Activated gamma-delta T cell (primary cell): ENCODE results near the gene IQGAP1.

Experiments
- DNase-seq: peaks from one replicate; lab custom pipeline; 2025; lab: John Stamatoyannopoulos, UW

IQGAP1 gene

DNA sequence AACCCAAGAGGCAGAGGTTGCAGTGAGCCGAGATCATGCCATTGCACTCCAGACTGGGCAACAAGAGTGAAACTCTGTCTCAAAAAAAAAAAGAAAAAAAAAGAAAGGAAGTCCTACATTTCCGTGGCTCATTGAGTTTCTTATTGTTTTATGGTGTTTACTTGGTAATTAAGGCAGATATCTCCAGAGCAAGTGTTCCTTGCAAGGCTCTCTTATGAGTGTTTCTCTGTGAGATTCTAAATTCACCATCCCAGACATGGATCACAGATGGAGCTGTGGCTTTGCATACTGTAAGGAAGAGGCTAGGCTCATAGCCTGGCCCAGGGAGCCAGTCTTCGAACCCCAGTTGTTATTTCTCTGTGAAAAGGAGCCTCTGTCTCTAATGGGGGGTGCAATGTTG, 53.0 kb downstream of the IQGAP1 start:
- no peak for DNase-seq

DNA sequence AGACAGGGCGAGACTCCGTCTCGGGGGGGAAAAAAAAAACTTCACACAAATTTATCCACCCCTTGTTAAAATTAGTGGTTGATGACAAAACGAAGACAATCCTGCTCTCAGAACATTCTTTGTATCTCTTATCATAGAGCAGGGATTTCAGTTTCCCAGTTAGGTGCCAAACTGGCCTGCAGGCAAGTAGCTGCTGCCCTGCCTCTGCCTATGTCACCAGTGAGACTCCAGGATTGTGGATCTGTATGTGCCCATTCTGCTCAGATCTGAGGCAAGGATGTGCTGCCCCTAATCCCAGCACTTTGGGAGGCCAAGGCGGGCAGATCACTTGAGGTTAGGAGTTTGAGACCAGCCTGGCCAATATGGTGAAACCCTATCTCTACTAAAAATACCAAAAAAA, 54.4 kb downstream of the IQGAP1 start:
- no peak for DNase-seq

DNA sequence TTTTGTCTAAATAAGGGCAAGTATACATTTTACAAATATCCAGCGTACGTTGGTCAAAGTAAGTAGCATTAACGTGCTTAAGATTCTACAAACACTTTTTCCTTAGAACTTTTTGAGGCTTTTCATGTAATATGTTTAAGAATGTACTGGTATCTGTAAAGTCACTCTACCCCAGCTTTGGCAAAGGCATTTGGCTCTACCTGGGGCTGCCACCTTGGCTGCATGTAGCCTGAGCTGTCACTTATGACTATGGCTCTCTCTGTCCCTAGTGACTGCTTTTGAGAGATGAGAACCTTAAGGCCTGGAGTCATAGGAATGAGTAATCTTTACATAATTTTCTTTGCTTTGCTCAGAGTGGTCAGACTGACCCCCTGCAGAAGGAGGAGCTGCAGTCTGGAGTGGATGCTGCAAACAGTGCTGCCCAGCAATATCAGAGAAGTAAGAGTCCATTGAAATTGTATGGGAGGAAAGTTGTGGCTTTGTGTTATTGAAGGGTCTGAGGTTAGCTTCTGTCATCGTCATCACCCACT, 61.2 kb downstream of the IQGAP1 start:
- no peak for DNase-seq

DNA sequence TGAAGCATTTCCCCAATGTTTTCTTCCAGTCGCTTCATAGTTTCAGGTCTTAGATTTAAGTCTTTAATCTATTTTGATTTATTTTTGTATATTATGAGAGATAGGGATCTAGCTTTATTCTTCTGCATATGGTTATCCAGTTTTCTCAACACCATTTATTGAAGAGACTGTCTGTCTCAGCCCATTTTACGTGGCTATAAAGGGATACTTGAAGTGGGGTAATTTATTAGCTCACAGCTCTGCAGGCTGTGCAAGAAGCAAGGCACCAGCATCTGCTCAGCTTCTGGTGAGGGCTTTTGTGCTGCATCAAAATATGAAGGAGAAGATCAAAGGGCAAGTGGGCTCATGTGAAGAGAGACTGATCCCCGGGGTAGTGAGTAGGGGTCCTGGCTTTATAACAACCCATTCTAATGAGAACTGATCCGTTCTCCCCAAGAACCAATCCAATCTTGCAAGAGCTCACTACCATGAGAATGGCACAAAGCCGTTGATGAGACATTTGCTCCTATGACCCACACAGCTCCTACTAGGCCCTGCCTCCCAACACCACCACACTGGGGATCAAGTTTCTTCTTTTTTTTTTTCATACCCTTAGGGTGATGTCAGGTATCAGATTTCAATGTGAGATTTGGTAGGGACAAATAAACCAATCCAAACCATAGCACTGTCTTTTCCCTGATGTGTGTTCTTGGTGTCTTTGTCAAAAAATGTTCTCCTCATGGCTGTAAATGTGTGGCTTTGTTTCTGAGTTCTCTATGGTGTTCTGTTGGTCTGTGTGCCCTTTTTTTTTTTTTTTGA, 63.2 kb downstream of the IQGAP1 start:
- DNase-seq: no peak

DNA sequence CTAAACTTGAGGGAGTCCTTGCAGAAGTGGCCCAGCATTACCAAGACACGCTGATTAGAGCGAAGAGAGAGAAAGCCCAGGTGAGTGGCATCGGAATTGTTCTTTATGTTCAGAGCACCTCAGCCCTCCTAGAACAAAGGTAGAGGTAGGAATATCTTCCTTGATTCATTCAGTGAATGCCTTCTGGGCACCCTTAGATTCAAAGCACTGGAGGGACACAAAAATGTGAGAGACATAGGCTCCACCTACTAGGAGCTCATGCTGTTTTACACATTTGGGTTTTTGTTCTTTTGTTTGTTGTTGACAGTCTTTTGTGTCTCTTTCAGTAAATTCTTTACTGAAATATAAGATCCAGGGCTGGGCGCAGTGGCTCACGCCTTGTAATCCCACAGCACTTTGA, 68.2 kb downstream of the IQGAP1 start:
- DNase-seq: no peak

DNA sequence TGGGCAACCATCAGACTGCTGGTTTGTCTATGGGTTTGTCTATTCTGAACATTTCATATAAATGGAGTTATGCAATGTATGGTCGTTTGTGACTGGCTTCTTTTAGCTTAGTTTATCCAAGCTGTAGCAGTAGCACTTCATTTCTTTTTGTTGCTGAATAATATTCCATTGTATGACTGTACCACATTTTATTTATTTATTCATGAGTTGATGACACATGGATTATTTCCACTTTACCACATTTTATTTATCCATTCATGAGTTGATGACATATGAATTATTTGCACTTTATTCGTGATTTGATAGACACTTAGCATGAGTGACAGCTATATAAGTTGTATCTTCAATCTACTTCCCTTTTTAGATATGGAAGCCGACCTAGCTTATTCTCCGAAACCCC, 70.0 kb downstream of the IQGAP1 start:
- DNase-seq: no peak

DNA sequence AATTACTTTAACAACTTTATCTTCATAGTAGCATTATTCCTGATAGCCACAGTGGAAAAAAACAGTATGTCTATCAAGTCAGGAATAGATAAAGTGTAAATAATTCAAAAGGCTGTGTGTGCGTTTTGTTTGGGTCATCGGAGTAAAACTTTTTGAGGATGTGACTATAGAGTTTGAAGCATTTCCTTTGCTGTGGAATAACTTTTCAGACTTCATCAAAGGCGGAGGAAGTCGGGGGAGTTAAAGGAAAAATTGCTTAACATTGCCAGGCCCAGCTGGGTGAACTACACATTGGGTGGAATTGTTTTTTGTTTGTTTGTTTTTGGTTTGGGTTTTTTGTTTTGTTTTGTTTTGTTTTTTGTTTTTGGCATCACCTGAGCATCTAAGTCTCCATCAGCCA, 71.3 kb downstream of the IQGAP1 start:
- DNase-seq: no peak

DNA sequence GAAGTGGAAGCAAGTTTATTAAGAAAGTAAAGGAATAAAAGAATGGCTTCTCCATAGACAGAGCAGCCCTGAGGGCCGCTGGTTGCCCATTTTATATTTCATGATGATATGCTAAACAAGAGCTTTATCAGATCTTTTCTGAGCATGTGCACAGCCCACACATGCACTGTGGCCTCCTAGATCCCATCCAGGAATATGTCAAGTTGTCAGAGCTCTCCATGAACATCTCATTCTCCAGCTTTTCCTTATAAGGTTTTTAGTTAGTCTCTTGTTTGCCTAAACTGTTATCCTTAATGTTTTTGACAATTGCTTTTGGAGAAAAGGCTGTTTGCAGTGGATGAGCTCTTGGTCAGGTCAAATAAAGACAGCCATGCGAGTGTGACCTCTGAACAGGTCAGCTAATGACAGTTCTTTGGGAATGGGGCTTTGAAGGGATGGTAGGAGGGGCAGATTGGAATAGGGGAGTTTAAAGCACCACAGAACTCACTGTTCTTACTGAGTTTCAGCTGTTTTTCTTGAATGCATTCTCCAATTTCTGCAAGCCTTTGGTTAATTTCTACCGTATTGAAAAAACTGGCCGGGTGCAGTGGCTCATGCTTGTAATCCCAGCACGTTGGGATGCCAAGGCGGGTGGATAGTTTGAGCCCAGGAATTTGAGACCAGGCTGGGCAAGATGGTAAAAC, 72.2 kb downstream of the IQGAP1 start:
- no peak for DNase-seq

DNA sequence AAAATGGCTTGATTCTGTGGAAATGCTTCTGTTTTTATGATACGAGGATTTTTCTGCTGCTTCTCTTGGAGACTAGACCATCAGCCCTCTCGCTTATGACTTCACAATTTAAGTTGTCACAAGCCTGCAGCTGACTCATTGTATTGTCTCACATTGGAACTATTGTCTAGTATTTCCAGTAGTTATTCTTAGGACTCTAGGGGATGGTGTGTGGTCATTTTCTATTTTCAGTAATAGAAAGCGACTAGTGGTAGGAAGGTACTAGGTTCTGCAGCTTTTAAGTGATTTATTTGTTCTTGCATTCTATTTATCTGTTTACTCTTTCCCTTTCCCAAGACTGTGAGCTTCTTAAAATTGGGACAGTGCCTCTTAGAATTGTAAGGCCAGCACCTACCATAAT, 75.3 kb downstream of the IQGAP1 start:
- DNase-seq: no peak

DNA sequence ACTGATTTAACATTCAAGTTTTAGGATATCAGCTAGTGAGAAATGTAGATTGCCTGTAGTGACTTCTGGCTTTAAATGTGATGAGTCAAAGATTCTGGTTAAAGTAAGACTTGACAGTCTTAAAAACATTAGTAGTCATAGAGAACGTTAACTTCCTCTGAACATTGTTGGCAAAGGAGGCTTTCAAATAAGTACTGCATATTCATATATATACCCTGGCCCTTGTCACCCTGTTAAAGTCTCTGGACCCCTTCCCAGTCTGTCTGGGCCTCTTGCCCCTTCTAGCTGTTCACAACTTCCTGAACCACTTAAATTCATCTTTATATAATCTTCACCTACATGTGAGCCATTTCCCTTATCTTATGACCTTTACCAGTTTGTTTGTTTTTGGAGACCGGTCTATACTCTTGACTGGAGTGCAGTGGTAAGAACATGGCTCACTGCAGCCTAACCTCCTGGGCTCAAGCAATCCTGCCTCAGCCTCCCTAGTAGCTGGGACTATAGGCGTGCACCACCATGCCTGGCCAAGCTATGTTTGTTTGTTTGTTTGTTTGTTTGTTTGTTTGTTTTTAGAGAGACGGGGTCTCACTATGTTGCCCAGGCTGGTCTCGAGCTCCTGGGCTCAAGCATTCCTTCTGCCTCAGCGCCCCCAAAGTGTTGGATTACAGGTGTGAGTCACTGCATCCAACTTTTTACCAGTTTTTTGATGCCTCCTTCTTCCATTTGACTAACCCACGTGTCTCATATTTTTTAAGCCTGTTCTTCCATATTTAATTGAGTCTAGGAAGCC, 77.3 kb downstream of the IQGAP1 start:
- DNase-seq: no peak

DNA sequence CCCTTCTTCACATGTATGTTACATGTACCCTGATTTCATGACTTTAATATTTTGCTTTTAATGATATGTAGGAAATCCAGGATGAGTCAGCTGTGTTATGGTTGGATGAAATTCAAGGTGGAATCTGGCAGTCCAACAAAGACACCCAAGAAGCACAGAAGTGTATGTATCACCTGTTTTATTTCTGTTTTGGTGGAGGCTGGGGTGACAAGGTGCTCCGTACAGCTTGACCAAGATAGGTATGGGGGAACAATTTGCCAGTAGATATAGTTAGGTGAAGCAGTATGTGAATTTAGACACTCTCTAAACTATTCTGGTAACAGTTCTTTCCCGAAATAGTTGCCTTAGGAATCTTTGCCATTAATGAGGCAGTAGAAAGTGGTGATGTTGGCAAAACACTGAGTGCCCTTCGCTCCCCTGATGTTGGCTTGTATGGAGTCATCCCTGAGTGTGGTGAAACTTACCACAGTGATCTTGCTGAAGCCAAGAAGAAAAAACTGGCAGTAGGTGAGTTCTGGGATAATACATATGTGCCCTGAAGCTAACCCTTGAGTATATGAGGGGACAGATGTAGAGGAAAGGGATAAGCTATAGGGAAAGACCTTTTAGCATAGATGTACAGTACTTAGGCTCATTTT, 78.0 kb downstream of the IQGAP1 start:
- no peak for DNase-seq

DNA sequence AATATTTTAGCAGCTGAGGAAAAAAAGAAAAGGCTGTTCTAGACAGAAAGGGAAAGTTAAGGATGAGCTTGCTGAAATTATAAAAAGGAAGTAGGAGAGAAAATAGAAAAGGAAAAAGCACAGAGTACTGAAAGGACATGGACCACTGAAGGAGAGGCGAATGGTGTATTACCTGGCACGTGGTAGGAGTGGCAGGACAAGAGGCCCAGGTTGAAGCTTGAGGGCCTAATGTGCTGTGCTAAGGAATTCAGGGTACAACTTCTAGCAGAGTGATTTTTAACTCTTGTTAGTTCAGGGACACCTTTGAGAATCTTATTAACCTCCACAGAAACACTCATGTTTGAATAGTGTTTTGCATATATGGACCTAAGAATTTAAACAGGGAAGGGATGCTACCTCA, 81.7 kb downstream of the IQGAP1 start:
- DNase-seq: no peak

DNA sequence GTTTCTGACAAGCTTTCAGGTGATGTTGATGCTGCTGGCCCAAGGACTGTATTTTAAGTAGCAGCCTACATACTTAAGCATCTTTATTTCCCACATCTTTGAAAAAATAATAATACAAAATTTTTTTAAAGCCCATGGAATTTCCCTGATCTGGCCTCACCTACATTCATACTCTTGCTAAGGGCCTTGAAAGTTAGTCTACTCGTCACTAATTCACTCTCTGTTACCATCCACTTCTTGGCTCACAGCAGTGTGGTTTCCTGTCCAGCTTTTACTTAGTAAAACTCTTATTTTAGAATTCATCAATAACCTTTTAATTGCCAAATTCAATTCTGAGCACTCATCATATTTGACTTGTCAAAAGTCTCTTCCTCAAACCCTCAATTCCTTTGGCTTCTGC, 82.4 kb downstream of the IQGAP1 start:
- no peak for DNase-seq

DNA sequence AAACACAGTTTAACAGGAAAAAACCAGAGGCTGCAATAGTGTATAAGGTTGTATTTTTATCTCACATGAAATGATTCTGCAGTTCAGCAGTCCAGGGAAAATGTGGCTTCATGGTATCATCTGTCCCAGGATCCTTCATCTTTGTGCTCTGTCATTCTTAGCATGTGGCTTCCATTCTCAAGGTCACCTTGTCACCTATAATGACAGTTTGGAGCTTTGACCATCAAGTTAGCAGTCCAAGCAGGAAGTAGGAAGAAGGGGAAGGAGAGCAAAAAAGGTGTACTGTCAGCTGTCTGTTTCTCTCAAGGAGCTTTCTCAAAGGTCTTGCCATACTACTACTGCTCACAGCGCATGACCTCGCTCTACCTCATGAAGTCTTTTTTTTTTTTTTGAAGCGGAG, 83.1 kb downstream of the IQGAP1 start:
- no peak for DNase-seq

DNA sequence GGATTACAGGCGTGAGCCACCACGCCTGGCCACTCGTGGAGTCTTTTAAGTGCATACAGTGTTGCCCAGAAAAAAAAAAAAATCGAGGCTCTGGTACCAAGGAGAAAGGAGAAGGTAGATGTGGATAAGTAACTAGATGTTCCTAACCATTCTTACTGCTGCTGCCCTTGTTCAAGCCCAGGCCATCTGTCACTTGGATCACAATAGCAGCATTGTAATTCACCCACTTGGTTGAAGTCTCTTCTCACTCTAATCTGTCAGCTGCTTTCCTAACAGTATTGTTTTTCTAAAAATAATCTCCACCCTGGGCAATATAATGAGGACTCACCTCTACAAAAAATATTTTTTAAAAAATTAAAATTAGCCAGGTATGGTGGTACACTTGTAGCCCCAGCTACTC, 83.7 kb downstream of the IQGAP1 start:
- no peak for DNase-seq

DNA sequence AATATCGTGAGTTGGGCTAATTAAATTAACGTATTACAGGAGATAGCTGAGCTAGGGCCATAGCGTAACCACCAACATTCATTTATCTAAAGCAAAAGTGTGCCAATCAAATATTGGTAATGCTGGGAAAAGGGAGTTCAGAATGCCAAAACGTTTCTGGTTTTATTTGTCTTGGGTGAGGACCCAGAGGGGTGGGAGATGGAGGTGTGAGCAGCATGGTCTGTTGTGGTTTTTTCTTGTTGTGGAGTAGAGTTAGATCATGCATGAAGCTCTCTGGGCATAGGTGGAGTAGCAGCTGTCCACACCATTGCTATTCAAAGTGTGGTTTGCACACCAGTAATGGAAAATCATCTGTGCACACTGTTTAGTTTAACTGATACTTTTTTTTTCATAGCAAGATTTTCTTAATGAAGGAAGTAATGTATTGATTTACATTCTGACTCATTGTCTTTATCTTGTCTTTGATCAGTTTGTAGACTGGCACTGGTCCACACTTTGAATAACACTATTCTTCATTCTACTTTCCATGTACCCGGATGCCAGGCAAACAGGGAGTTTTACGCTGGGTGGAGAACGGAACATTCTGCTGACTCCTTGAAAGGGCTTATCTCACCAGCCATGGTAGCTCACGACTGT, 90.9 kb downstream of the IQGAP1 start:
- no peak for DNase-seq

DNA sequence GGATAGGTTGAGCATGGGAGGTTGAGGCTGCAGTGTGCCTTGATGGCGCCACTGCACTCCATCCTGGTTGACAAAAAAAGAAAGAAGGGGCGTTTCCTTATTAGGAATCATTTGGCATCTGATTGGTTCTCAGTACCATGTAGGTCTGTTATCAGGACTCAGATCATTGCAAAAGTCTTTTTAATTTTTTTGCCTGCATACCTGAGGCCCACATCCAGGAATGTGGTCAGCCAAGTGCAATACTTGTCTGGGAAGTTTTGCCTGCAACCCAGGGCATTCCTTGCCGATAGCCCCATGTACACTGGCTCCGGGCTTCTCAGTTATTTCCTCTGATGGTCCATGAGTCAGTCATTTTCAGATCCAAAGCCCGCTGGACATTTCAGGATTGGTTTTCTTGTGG, 91.6 kb downstream of the IQGAP1 start:
- DNase-seq: no peak

DNA sequence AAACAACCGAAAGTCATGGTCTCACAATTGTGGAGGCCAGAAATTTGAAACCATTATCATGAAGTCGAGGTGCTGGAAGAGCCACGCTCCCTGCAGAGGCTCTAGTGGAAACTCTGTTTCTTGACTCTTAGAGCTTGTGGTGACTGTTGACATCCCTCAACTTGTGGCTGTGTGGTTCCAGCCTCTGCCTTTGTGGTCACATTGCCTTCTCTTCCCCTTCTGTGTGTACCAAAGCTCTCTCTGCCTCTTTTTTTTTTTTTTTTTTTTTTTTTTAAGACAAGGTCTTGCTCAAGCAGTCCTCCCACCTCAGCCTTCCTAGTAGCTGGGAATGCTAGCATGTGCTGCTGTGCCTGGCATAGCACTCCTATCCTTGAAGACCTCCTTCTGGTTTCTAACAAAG, 93.0 kb downstream of the IQGAP1 start:
- DNase-seq: no peak

DNA sequence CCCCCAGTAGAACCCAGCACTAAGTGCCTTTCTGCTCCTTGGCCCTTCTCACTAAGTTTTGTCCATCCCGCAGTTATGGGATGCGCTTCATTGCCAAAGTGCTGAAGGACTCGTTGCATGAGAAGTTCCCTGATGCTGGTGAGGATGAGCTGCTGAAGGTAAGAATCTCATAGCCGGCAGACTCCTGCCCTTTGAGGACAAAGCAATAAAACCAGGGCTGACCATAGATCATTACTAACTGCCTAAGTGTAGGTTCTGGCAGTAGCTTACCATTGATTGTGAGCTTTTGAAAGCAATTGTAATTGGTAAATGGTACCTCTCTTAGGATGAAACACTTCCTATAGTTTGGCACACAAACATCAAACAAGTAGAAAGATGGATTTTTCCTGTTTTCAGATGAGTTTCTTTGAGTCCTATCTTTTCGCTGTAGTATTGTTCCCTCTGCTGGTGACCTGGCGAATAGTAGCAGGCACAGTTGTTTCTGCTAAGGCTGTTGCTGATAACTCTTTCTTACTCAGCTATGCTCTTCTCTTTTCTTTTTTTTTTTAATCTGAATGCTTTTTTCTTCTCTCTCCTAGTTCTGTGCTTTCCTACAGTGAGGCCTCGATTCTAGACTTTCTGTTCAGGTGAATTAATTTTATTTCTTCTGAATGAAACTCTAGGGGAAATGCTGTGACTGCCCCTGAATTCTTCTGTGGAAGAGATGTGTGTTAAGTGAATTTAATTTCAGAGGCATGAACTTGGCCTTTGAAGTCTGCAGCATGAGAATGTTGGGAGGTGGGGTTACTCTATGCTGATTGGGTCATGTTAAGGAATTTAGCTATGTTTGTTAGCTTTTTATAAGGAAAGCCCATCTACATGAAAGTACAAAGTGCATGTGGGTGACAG, 94.3 kb downstream of the IQGAP1 start:
- DNase-seq: no peak

DNA sequence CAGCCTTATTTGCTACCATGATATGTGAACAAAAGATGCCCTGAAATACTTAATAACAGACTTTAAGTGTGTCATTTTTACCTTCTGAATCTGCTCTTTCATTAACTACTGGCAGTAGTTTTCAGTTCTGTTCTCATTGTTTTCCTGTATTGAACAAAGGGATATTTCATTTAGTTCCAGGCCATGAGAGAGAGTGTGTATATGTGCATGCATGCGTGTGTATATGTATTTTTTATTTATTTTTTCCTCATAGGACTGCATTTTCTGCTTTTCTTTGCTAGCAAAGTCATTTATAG, 94.9 kb downstream of the IQGAP1 start:
- DNase-seq: no peak

DNA sequence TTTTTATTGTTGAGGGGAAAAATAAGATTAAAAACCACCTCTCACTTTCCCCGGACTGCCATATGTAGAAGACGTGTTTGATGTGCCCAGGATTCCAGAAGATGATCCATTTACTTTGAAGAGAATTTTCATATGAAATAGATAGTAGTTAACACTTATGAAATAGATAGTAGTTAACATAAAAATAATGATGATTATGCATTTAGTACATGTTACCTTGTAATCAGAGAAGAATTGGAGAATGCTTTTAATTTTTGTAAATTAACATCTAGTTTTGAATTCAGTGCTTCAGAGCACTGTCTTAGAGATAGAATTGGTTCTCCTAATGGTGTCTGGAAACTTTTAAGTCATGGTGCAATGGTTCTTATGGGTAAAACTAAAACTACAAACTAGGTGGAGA, 95.6 kb downstream of the IQGAP1 start:
- no peak for DNase-seq
